T-helper 1 cell treated with Interleukin-12 subunit alpha and Interleukin-12 subunit beta and Interleukin-4 antibody, amounts not matched to agents 30 ng/mL and 1 ng/mL, for 36 hours (primary cell): ENCODE measurements around the gene VWA8. TPM values are rescaled to one million over a fixed set of nuclear protein-coding genes. Genes with fewer than 3 reads are reported as not detected.

Experiments
- intact Hi-C: fragments of 100-400 bp; cut with micrococcal nuclease; formaldehyde crosslinking; loops from one replicate; pipeline ENCODE4 v1.15.1; 2024
- total RNA-seq: library from RNA; stranded (reverse); gene quantifications from 2 replicates; pipeline ENCODE4 v1.2.3, GENCODE V29; 2022

VWA8 gene
- 17.1 and 18.7 TPM in 2 replicates for total RNA-seq

DNA sequence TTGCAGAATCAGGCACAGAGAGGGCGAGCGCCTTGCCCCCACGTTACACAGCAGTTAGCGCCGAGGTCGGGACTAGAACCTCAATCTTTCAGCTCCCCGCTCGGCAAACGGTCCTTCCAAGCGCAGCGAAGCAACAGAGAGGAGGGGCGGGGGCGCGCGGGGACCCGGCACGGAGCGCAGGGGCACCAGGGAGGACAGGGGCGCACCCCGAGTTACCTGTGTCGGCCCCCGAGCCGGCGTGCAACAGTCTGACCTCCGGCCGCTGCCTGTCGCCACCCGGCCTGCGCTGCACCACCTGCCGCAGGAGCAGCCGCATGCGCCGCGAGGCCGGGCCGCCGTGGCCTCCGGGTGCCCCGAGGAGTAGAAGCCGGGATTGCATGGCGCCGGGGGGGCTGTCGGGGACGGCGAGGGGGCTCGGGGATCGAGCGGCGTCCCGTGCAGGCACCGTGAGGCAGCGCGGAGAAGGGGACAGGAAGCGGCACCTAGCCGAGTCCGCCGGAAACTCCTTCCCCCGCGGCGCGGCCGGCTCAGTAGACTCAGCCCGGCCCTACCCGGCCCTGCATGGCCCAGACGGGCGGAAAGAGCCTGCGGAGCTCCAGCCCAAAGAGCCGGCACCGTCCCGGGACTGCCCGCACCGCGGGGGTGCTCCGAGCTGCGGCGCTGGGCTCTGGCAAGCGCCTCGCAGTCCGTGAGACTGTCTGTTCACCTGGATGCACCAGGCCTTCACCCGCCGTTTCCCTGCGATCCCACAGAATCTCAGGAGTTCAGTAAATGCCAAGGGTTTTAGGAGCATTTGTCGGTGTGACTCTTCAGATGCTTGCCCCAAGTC lies at the start of gene VWA8:
Gene VWA8, minus strand, starts transcription at position 473 of the 829 bp plus-strand sequence. Its CDS starts 94 bp downstream, at position 379.
- intact Hi-C loops: loop anchor here (1.0 to 10.0 kb wide), 14 partner anchors 10 to 1034 kb away; partner anchors contain the start of genes AKAP11, DGKH, EPSTI1 and KBTBD7

DNA sequence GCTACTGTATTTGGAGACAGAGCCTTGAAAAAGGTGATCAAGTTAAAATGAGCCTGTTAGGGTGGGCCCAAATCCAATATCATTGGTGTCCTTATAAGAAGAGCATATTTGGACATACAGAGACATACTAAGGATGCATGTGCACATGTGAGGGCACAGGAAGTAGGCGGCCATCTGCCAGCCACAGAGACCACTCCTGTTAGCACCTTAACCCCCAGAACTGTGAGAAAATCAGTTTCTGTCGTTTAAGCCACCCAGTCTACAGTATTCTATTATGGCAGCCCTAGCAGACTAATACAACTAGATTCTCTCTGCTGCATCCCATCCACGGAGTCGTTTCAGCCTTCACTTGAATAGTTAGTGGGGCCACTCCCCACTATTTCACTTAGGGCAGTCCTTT lies 48.1 kb upstream of the VWA8 start:
- intact Hi-C loops: no loop called here

DNA sequence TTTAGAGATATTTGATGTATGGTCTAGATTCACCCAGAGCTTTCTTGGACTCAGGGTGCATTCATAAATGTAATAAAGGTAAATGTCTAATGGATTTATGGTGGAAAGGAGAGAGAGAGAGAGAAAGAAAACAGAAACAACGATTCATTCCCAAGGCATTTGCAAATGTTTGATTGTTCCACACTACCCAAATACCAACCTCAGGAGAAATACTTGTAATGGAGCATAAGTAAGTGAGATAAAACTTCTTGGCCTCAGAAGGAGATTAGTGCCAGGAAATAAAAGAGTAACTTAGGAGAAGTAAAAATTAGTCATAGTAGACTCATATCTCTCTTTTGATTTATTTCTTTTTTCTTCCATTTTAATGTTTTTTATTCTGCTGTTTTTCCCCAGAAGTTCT lies 46.9 kb upstream of the VWA8 start:
- intact Hi-C loops: no loop called here

DNA sequence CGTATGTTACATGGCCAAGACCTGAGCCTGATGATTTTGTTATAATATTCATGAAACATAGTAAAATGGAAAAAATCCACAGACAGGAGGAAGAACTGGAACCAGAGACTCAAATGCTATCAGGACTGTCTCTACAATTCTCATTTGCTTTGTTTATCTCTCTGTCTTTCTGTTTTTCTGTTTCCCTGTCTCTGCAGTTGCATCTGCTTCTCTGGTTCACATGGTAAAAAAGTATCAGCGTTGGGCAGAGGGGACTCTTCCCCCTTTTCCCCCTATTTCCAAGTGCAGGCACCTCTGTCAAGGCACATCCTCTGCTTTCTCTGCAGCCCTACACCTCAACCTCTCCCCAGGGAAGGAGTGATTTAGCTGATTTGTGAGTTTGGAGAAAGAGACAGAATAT lies 41.2 kb upstream of the VWA8 start:
- intact Hi-C loops: no loop called here

DNA sequence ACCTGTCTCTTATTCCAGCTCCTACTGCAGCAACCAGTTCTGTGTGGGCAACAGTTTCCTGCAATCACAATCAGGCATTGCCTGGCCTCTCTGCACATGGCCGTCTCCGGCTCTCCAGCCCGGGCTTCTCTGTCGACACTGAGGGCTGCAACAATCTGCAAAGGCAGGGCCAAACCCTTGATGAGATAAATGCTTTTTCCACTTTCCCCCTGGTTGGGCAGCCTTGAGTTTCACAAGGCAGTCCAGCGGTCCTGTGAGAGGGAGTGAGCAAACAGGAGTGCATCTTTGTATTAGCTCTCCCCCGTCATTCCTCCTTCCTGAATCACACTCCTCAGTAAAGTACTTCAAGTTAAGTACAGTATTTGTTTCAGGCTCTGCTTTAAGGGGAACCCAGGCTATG lies 40.7 kb upstream of the VWA8 start:
- intact Hi-C loops: no loop called here

DNA sequence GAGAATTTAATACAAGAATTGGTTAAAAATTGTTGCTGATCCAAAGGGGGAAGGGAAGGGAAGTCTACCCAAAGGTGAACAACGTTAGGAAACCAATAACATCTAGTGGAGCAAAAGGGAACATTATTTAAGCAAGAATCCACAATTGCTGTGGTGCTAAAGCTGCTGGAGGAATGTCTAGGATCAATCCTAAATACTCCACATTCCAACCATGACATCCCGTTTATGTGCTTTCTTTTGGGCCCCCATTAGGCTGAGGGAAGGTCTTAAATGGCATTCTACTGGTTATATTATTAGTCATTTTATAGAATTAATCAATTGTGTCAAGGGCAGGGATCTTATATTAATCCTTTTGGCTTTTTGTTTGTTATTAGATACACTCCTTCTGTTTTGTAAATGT lies 39.9 kb upstream of the VWA8 start:
- intact Hi-C loops: no loop called here

DNA sequence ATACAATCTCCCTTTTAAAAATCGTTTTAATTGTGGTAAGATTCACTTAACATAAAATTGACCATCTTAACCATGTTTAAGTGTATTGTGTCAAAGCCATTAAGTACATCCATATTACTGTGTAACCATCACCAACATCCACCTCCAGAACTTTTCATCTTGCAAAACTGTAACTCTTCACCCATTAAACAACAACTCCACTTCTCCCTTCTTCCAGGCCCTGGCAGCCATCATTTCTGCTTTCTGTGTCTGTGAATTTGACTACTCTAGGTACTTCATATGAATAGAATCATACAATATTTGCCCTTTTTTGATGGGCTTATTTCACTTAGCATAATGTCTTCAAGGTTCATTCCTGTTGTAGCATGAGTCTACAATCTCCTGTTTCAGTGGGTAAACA lies 36.5 kb upstream of the VWA8 start:
- intact Hi-C loops: no loop called here

DNA sequence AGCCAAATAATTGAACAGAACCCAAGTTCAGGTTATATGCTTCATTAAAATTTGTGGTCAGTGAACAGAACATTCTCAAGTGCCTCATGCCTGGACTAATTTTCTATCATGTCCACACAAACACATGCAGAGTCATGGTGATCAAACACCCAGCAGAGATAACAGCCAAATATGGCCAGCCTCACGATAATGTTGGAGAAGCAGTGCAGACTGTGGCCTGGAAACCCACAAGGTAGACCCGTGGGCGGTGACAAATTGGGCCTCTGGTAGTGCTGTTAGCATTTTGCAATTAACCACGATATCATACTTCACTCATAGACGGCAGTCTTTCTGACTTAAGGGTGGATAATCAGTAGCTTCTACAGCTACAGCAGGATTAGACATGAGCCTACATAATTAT lies 35.0 kb upstream of the VWA8 start:
- intact Hi-C loops: no loop called here

DNA sequence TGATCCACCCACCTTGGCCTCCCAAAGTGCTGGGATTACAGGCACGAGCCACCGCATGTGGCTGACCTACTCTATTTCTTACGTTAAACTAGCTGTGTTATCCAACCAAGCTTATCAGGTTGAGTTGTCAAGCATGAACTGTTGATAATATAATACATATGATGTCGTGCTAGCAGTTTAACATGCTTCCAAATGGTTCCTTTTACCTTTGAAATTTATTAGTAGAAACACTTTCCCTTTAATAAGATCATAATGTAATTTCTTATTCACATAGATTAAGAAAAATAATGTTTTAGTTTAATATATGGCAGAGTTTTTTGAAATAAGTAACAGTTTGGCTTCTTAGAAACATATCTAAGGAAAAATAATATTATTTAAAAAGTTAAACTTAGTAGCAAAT lies 34.4 kb upstream of the VWA8 start:
- intact Hi-C loops: no loop called here

DNA sequence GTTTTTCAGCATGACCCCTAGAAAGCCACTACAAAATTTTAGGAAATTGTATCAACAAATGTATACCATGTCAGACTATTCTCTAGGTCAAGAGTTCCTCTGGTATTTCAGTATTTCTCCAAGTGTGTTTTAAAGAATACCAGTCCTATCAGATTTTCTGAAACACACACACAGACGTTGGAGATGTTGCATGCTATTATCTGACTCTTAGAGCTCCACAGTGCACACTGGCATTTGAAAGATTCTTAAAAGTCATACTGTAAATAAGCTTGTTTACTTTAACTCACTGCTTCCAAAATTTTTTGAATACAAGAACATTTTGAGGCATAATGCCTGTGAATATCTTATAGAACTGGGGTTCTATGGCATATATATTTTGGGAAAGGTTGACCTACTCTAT lies 33.8 kb upstream of the VWA8 start:
- intact Hi-C loops: no loop called here

DNA sequence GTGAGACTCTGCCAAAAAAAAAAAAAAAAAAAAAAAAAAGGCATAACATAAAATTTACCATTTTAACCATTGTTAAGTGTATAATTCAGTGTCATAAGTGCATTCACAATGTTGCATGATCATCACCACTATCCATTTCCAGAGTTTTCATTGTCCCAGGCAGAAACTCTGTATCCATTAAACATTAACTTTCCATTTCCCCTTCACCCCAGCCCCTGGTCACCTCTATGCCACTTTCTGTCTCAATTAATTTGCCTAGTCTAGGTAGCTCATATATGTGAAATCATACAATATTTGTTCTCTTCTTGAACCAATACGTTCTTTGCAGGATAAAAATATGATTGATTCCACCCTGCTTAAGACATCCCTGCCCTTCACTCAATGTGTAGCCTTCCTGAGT lies 31.0 kb upstream of the VWA8 start:
- intact Hi-C loops: no loop called here

DNA sequence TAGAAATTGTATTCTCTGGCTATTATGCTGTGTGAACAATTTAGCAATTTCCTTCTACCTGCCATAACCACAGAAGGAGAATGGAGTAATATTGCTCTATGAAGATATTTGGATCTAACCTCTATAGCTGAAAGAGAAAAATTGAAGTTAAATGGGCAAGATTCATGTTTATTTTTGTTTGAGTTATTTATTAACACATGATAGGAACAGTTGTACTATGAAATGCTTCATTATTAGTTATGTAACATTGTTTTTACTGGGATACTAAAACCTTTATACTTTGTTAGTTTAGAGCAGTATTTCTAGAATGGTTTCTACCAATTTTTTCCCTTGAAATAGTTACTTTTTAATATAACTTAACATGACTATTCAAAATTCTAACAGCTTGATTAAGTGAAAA lies 27.3 kb upstream of the VWA8 start:
- intact Hi-C loops: no loop called here

DNA sequence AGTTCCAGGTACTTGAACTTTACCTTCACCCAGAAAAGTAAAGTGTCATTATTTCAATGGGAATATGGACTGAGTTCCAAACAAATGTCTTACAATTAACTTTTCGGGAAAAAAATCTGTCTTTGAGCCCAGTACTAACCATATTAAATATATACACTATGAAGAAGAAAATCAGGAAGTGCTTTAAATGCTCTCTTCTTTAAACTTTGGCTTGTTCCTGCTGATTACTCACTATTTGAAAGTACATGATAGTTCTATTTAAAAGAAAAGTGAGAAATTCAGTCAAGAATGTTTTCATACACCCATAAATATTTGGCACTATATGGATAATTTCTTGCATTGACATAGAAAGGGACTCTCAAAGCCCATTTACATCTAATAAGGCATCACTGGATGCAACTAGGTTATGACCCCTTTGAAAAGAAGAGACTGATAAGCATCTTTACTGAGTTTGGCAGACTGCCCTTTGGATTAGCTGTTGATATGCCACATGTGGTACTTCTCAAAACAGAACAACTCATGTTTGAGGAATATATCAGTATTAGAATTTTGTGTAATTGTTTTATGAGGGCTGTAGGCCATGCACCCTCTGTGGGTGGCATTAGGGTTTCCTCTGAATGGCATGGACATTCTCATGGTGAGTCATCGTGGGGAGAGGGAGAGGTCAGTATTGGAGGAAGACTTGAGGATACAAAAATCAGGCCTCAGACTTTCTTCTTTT lies 25.0 kb upstream of the VWA8 start:
- intact Hi-C loops: no loop called here

DNA sequence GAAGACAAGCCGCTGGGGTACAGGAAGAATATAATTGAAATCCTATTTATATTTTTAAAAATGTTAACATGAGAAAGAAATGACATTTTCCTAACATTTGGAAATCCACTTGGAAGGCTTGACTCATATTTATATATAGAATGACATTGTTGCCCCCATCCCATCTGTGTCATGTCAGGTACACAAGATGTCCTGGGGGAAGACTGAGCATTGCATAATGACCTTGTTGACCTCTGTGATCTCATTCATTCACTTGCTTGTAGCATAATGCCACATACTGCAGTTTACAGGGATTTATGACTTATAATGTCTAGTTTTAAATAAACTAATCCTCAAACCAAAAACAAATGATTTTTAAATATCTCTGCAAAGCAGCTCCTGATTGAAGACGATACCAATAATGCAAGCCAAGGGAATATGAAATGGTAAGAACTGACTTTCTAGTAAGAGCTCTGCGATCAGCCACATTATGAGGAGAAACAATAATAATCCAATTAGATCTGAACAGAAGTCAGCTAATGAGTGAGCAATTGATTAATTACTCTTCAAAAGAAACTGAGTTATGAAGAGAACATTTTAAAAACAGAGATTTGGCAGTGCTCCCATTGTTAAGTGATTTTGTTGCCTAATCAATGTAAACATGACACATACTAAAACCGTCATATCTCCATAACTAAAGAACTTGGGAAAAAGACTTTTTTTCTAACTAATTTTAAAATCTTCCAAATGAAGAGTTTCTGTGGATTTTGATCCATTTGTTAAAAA lies 21.2 kb upstream of the VWA8 start:
- intact Hi-C loops: no loop called here

DNA sequence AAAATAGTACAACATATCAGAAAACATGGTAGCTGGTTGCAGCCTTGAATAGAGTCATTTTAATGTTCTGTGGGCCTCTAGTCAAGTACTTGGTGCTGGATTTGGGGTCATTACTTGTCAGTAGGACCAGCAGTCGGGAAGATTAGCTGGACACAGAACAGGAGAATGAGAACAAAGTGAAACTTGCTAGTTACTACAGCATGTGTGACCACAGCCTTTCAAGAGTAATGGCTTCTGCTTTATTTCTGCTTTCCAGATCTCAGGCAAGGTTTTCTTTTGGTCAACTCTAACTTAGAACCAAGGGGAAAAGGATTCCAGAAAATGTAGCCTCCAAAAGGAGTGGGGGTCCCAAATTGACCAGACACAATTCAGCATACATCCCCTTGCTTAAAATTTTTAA lies 17.1 kb upstream of the VWA8 start:
- intact Hi-C loops: no loop called here

DNA sequence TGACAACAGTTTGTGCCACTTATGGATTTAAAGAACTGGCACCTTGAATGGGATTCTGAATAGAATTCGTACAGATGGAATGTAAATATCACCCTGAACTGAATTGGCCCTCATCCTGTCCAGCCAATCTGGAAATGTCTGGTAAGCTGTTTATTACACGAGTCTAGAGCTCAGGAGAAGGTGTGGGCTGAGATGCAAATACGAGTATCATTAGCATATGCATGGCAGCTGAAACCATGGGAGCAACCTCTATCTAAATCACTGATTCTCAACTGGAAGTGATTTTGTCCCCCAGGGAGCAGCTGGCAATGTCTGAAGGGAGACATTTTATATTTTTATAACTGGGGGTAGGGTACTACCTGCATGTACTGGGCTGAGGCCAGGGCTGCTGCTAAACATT lies 15.6 kb upstream of the VWA8 start:
- intact Hi-C loops: no loop called here

DNA sequence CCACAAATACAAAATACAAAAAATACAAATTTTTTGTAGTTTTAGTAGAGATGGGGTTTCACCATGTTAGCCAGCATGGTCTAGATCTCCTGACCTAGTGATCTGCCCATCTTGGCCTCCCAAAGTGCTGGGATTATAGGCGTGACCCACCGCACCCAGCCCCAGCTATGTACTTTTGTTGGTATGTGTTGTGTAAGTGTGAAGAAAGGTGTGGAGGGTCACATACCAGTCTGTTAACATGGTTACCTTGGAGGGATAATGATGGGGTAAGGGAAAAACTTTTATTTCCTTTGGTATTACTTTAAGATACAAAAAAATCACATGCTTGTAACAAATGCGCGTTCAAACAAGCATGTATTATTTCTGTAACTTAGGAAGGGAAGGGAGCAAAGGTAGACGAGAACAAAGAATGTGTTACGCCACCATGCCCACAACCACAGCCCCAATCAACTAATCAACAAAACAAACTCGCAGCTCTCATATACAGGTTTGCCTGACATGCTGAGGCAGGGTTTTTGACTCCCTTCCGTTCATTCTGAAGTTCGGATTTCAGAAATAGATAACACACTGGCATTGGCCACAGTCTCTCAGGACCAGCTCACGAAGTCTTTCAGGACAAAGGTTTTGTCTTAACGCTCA lies 13.5 kb upstream of the VWA8 start:
- intact Hi-C loops: no loop called here

DNA sequence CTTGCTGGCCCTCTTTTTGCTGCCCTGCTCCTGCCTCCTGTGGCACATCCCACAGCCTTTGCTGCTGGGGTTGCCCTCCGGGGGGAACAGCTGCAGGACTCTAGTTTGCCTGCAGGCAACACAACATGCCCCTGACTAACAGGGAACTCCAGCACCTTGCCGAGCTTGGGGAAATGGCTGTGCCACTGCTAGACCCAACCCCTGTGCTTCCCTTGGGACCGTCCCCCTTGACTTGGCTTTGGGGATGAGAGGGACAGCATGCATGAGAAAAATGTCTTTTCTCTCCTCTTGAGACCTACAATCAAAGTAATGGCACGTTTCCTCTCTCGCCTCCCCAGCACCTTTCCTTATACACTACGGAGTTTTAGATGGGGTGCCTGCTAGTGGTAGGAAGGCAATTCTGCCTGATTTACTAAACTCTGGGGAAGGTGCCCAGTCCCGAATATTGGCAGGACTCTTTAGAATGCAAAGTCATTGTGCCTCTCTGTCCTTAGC lies 12.4 kb upstream of the VWA8 start:
- intact Hi-C loops: no loop called here

DNA sequence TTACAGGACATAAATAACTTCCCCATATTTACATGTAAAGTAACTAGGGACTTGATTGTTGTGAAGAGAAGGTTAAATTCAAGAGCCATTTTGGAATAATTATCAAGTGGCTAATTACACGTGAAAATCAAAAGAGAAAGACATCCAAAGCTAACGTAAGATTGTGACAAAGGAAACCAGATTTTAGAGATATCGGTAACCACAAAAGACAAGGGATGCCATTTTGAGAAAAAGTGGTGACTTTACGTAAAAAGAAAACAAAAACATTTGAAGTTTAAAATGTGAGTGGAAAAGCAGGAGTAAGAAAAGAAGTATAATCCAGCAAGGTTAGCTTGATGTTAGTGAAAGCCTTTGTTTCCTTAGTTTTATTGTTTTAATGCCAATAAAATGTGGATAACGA lies 10.9 kb upstream of the VWA8 start:
- intact Hi-C loops: loop anchor here (1.0 to 2.0 kb wide), 2 partner anchors 11 to 55 kb away; partner anchors contain the start of gene VWA8

DNA sequence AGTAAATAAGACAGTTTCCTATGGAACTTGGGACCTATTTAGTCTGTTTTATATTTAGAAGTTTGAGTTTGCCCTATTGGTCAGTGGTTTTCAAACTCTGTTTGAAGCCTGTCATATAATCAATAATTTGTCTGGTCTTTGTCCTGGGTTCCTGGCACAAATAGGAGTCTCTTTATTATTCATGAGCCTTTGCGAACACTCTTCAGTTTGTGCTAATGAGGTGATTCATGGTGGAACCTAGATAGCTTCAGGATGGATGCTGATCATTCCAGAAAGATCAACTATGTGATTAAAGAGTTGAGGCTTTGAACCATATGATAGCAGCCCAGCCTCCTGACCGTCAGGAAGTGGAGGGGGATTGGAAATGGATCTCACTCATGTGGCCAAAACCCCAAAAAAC lies 10.0 kb upstream of the VWA8 start:
- intact Hi-C loops: loop anchor here (1.0 to 2.0 kb wide), 2 partner anchors 10 to 54 kb away; partner anchors contain the start of gene VWA8

DNA sequence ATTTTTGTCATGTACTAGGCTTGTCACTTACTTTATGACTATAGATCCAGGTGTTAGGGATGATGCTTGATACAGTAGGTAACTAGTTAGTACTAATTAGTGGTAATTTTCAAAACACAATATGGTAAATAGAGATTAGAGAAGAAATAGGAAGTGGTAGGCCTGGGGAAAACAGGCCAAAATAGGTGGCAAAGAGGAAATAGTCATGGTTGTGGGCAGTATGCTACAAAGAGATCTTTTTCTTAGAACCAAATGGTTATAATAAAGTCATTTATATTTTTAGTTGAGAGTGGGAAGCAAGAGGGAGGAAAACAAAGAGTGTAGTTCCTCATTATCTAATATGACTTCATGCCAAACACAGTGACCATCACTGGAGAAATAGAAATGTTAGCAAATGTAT lies 9.1 kb upstream of the VWA8 start:
- intact Hi-C loops: loop anchor here (2.0 kb wide), 1 partner anchor 53 kb away; no protein-coding TSS in a partner anchor
